Neuronal stem cell (in vitro differentiated cells): ENCODE results near the gene PCDHA1.

ENCODE experiments used
- DNase-seq: peaks from one replicate; pipeline ENCODE4 v3.0.0-alpha.2; 2013; ENCODE audit warnings: low spot score
- H2AFZ ChIP-seq: one replicate; pipeline ENCODE4 v1.6.1; 2013; ENCODE audit warnings: mild to moderate bottlenecking, low read length, inconsistent platforms
- H2AK5ac ChIP-seq: 2 replicates; pipeline ENCODE4 v1.6.1; 2013; ENCODE audit warnings: low read depth, mild to moderate bottlenecking, inconsistent platforms, low read length, moderate library complexity, mixed read lengths
- H2BK120ac ChIP-seq: 2 replicates; pipeline ENCODE4 v1.6.1; 2013; ENCODE audit warnings: low read depth, mild to moderate bottlenecking, inconsistent platforms, low read length, moderate library complexity, mixed read lengths
- H2BK12ac ChIP-seq: one replicate; pipeline ENCODE4 v1.6.1; 2013; ENCODE audit warnings: low read length, inconsistent platforms
- H2BK15ac ChIP-seq: 2 replicates; pipeline ENCODE4 v1.6.1; 2013; ENCODE audit warnings: mild to moderate bottlenecking, low read length, inconsistent platforms, mixed read lengths
- H2BK5ac ChIP-seq: one replicate; pipeline ENCODE4 v1.6.1; 2013; ENCODE audit warnings: inconsistent platforms, mild to moderate bottlenecking, low read length, moderate library complexity
- H3K14ac ChIP-seq: one replicate; pipeline ENCODE4 v1.6.1; 2013; ENCODE audit warnings: low read length, inconsistent platforms
- H3K18ac ChIP-seq: 2 replicates; pipeline ENCODE4 v1.6.1; 2013; ENCODE audit warnings: low read length, inconsistent platforms
- H3K23ac ChIP-seq: 2 replicates; pipeline ENCODE4 v1.6.1; 2013; ENCODE audit warnings: low read depth, mild to moderate bottlenecking, mixed read lengths, low read length, inconsistent platforms; ENCODE audit not compliant: poor library complexity
- H3K27ac ChIP-seq: replicated peaks from 3 replicates; pipeline ENCODE4 v1.5.1; 2013; ENCODE audit warnings: low read length, inconsistent platforms
- H3K27me3 ChIP-seq, 3 experiments: 2 replicates each; pipeline ENCODE4 v1.6.1; 2013; ENCODE audit warnings: low read length in 3 of 3, mild to moderate bottlenecking in 2 of 3, inconsistent platforms in 1 of 3, low read depth in 1 of 3, mixed read lengths in 1 of 3, moderate library complexity in 1 of 3; ENCODE audit not compliant: control insufficient read depth in 3 of 3, insufficient read depth in 3 of 3
- H3K36me3 ChIP-seq, 2 donors: replicated peaks in 1 of 2; 2 replicates each; pipeline ENCODE4 v1.6.1; 2013; ENCODE audit warnings: low read length in 2 of 2; ENCODE audit not compliant: control insufficient read depth in 2 of 2, insufficient read depth in 2 of 2
- H3K4ac ChIP-seq: 2 replicates; pipeline ENCODE4 v1.6.1; 2013; ENCODE audit warnings: inconsistent platforms, mild to moderate bottlenecking, low read length, moderate library complexity
- H3K4me1 ChIP-seq, 2 donors: 1 replicate in 1 of 2; 2 replicates in 1 of 2; pipeline ENCODE4 v1.6.1; 2013; ENCODE audit warnings: low read length in 2 of 2, low read depth in 1 of 2; ENCODE audit not compliant: control insufficient read depth in 2 of 2, insufficient read depth in 1 of 2
- H3K4me2 ChIP-seq: one replicate; pipeline ENCODE4 v1.6.1; 2013; ENCODE audit warnings: mild to moderate bottlenecking, low read length, inconsistent platforms; ENCODE audit not compliant: insufficient read depth, poor library complexity, severe bottlenecking
- H3K4me3 ChIP-seq, 2 donors: 2 replicates each; pipeline ENCODE4 v1.5.1; 2013; ENCODE audit warnings: low read length in 2 of 2, mild to moderate bottlenecking in 2 of 2, inconsistent platforms in 1 of 2, moderate library complexity in 1 of 2
- H3K79me1 ChIP-seq: one replicate; pipeline ENCODE4 v1.6.1; 2013; ENCODE audit warnings: low read depth, mild to moderate bottlenecking, inconsistent platforms, low read length, moderate library complexity
- H3K9ac ChIP-seq: one replicate; pipeline ENCODE4 v1.6.1; 2013; ENCODE audit warnings: mild to moderate bottlenecking, low read depth, low read length, inconsistent platforms; ENCODE audit not compliant: poor library complexity
- H3K9me3 ChIP-seq, 2 donors: replicated peaks in 1 of 2; 2 replicates each; pipeline versions ENCODE3 to v1.6.1; 2013; ENCODE audit warnings: low read length in 2 of 2, mild to moderate bottlenecking in 2 of 2, inconsistent platforms in 1 of 2, low read depth in 1 of 2, mixed read lengths in 1 of 2, moderate library complexity in 1 of 2; ENCODE audit not compliant: control insufficient read depth in 2 of 2, insufficient read depth in 1 of 2
- H4K8ac ChIP-seq: one replicate; pipeline ENCODE4 v1.6.1; 2013; ENCODE audit warnings: low read depth, mild to moderate bottlenecking, inconsistent platforms, low read length, moderate library complexity
- H4K91ac ChIP-seq: one replicate; pipeline ENCODE4 v1.6.1; 2013; ENCODE audit warnings: low read length, low read depth, mild to moderate bottlenecking, inconsistent platforms; ENCODE audit not compliant: poor library complexity
- WGBS, 2 donors: extraction: QIAGEN DNeasy Blood & Tissue Kit; methylation state at CpG; one replicate each; pipeline ENCODE4 v1.1.7; 2013; ENCODE audit warnings: missing lambda C conversion rate in 2 of 2, mixed read lengths in 1 of 2; ENCODE audit not compliant: insufficient read length in 2 of 2, insufficient replicate concordance in 1 of 2; ENCODE audit errors: extremely low coverage in 2 of 2; 5-methylcytosine and 5-hydroxymethylcytosine counted together

The PCDHA1 gene

GRCh38 chr5:140989254-140990020 is 203.5 kb downstream of the PCDHA1 start:
- H3K9me3 ChIP-seq: no peaks in the 10 kb centered on the region
- H3K4ac ChIP-seq: no peak overlapping the region
- H3K36me3 ChIP-seq: no peaks in the 10 kb centered on the region
- no peak overlapping the region for H2BK12ac ChIP-seq
- no peak overlapping the region for H3K18ac ChIP-seq
- no CpG with 5 or more reads among the region's 7 CpGs for WGBS, 2 donors
- H3K4me3 ChIP-seq: no peak overlapping the region
- no peak overlapping the region for H3K14ac ChIP-seq
- H3K4me2 ChIP-seq: no peak overlapping the region
- no peak overlapping the region for H2BK120ac ChIP-seq
- peaks cover 23 to 34% of the 10 kb centered on the region in 2 donors for H3K4me1 ChIP-seq
- H3K27ac ChIP-seq: no peak overlapping the region
- H4K91ac ChIP-seq: no peak overlapping the region
- no peak for DNase-seq
- H3K9ac ChIP-seq: no peak overlapping the region
- no peaks in the 10 kb centered on the region for H3K27me3 ChIP-seq
- no peak overlapping the region for H2AK5ac ChIP-seq
- no peak overlapping the region for H2AFZ ChIP-seq
- no peak overlapping the region for H2BK15ac ChIP-seq
- no peak overlapping the region for H2BK5ac ChIP-seq
- H3K79me1 ChIP-seq: no peaks in the 10 kb centered on the region
- no peak overlapping the region for H3K23ac ChIP-seq
- H4K8ac ChIP-seq: no peak overlapping the region

GRCh38 chr5:140992828-140993227 is 206.9 kb downstream of the PCDHA1 start:
- Histone ChIP-seq H3K14ac (no peak overlapping the region), H3K18ac (no peak overlapping the region), H3K4me3 (no peak overlapping the region), H4K8ac (no peak overlapping the region), H3K9me3 (no peaks in the 10 kb centered on the region), H3K36me3 (no peaks in the 10 kb centered on the region), H2BK120ac (no peak overlapping the region), H2BK5ac (no peak overlapping the region), H2AK5ac (no peak overlapping the region), H3K9ac (no peak overlapping the region), H3K4me1 (peaks cover 12 to 23% of the 10 kb centered on the region in 2 donors), H3K4me2 (no peak overlapping the region), H4K91ac (no peak overlapping the region), H2AFZ (no peak overlapping the region), H2BK12ac (no peak overlapping the region), H3K79me1 (no peaks in the 10 kb centered on the region), H2BK15ac (no peak overlapping the region), H3K23ac (no peak overlapping the region), H3K27ac (no peak overlapping the region), H3K4ac (no peak overlapping the region), H3K27me3 (no peaks in the 10 kb centered on the region)
- WGBS, 2 donors: no CpG with 5 or more reads among the region's 2 CpGs
- no peak for DNase-seq

GRCh38 chr5:140996060-140996459 is 210.1 kb downstream of the PCDHA1 start:
- no peak overlapping the region for H3K9ac ChIP-seq
- H4K91ac ChIP-seq: no peak overlapping the region
- no CpG with 5 or more reads among the region's 1 CpG for WGBS, 2 donors
- H3K27me3 ChIP-seq: no peaks in the 10 kb centered on the region
- no peak overlapping the region for H2BK12ac ChIP-seq
- no peaks in the 10 kb centered on the region for H3K79me1 ChIP-seq
- H3K4me1 ChIP-seq: peaks cover 6 to 10% of the 10 kb centered on the region in 2 donors
- H3K23ac ChIP-seq: no peak overlapping the region
- H3K36me3 ChIP-seq: no peaks in the 10 kb centered on the region
- H3K14ac ChIP-seq: no peak overlapping the region
- no peak overlapping the region for H3K27ac ChIP-seq
- DNase-seq: no peak
- H2BK15ac ChIP-seq: no peak overlapping the region
- no peak overlapping the region for H2BK5ac ChIP-seq
- H2AK5ac ChIP-seq: no peak overlapping the region
- no peaks in the 10 kb centered on the region for H3K9me3 ChIP-seq
- H2BK120ac ChIP-seq: no peak overlapping the region
- no peak overlapping the region for H4K8ac ChIP-seq
- no peak overlapping the region for H3K4me2 ChIP-seq
- no peak overlapping the region for H3K4me3 ChIP-seq
- no peak overlapping the region for H2AFZ ChIP-seq
- no peak overlapping the region for H3K18ac ChIP-seq
- H3K4ac ChIP-seq: no peak overlapping the region

GRCh38 chr5:140998921-140999410 is 213.0 kb downstream of the PCDHA1 start:
- Histone ChIP-seq H2BK5ac (no peak overlapping the region), H2BK120ac (no peak overlapping the region), H3K9me3 (no peaks in the 10 kb centered on the region), H3K4ac (no peak overlapping the region), H2AFZ (peak overlapping the region; percentile 12), H3K27me3 (no peaks in the 10 kb centered on the region), H3K14ac (no peak overlapping the region), H3K23ac (no peak overlapping the region), H4K8ac (no peak overlapping the region), H2BK15ac (no peak overlapping the region), H3K36me3 (no peaks in the 10 kb centered on the region), H3K4me3 (no peak overlapping the region), H3K9ac (no peak overlapping the region), H2BK12ac (no peak overlapping the region), H3K18ac (no peak overlapping the region), H3K27ac (no peak overlapping the region), H3K4me2 (no peak overlapping the region), H3K4me1 (peaks cover 16 to 19% of the 10 kb centered on the region in 2 donors), H2AK5ac (no peak overlapping the region), H3K79me1 (no peaks in the 10 kb centered on the region), H4K91ac (no peak overlapping the region)
- DNase-seq: no peak
- WGBS, 2 donors: no CpG with 5 or more reads among the region's 2 CpGs
